HG03520 (cell line): ENCODE measurements around the gene KCTD18.
A peak's percentile ranks its signal among the peaks of the same experiment; 100 is the strongest.

Experiments used
- ATAC-seq: cut with Tn5 transposase; IDR thresholded peaks from one replicate; pipeline ENCODE4 v1.9.1; 2021; ENCODE audit warnings: mild to moderate bottlenecking, moderate library complexity; ENCODE audit not compliant: unreplicated experiment

KCTD18 gene

GRCh38 chr2:200455958-200456421, 53.9 kb downstream of the KCTD18 start:
- ATAC-seq: peak; percentile 30

DNA sequence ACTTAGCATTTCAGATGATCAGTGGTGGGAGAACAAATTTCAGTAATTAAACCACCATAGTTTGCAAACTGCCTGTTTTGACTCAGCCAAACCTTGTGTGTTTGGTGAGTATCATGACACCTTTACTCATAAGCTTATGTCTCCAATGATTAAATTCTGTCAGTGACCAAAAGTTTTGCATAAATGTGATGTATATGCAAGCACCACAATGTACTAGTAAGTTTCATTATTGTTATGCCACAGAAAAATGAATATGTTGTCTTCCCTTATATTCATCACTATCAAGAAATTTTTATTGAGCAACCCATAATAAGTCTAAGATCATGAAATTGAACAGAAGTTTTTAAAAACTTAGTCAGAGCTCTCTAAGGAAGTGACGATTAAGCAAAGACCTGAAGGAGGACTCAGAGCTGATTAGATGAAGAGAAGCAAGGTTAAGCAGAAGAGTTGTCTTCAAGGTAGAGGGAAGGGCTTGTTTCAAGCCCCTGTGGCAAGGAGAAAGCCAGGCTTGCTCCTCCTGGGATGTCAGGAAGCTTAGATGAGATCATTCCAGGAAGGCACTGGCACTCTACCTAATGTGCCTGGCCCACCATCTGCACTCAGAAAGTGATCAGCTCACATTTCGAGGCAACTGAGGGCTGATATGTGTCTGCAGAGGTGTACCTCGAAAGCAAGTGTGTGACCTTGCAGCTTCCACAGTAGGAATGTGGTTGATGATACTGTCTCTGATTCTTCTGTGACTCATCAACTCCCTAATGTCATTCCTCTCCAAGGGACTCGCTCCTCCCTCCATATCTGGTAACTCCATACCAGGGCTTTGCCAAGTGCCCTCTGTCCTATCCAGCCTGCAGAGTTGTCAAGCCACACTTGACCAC, 54.7 kb downstream of the KCTD18 start:
- peak; percentile 95 for ATAC-seq

DNA sequence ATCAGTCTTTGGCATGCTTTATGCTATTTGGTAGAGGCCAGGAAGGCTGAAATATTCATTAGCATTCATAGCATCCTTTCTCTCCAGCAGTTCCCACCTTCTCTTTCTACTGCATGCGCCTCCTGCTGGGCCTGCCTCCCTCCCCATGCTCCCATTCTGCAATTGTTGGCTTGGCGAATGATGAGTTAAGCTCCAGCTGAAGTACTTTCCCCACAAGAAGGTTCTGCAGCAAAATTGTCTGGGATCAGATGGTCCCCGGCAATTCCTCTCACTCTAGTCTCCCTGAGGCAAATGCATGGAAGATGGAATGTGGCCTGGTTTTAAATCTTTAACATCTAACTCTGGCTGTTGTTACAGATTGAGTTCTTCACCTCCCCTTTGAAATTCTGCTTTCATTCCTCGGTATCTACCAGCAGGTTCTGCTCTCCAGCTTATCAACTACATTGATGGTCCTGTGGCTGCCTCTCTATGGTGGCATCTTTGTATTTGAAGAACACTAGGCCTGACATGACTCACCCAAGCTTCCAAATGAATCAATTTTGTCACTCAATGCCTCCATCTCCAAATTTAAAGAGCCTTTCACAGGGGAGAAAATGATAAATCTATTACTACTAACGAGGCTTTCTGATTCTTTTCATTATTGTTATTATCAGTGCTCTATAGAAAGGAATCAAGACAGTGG, 55.9 kb downstream of the KCTD18 start:
- no peak for ATAC-seq

- no peak for ATAC-seq
Observed at GRCh38 chr2:200453142-200453852, 56.6 kb downstream of the KCTD18 start.

- no peak for ATAC-seq
Observed at GRCh38 chr2:200452377-200452776, 57.5 kb downstream of the KCTD18 start.

GRCh38 chr2:200451511-200451910, 58.4 kb downstream of the KCTD18 start:
- ATAC-seq: no peak

GRCh38 chr2:200450288-200450687, 59.6 kb downstream of the KCTD18 start:
- ATAC-seq: no peak

- no peak for ATAC-seq
Observed at GRCh38 chr2:200449149-200449548, 60.7 kb downstream of the KCTD18 start.

DNA sequence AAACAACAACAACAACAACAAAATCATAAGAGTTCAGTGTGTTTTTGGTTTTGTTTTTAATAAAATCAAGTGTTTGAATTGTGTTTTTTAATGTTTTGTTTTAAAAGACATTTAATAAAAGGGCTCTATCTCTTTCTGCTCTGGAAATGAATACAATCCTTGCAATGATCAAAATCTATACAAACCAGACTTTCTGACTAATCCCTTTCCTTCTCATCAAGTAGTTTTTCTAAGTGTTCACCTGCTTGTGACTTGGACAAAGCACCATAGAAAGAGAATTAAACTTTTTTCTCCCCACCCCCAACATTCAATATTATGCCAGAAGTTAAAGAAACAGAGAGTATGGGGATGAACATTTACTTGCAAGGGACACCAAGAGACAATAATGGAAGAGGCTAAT, 61.4 kb downstream of the KCTD18 start:
- no peak for ATAC-seq

- ATAC-seq: no peak
Observed at GRCh38 chr2:200447139-200447855, 62.6 kb downstream of the KCTD18 start.

DNA sequence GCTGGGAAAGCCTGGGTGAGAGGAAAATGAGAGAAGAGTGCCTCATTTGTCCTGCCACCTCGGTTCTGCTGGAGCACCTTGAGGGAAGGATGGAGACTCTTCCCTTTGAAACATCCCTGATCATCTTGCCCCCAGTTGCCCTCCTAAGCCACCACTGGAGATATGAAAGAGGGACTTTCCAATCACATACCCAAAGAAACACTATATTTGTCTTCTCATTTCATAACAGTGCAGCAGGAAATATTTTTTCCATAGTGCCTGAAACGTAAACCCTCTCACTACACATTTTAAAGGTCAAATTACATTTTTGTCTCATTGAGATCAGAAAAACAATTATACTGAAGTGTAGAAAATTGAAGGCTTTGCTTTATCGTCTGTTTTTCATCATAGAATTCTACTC, 63.3 kb downstream of the KCTD18 start:
- no peak for ATAC-seq

- no peak for ATAC-seq
Observed at GRCh38 chr2:200445284-200445683, 64.6 kb downstream of the KCTD18 start.

DNA sequence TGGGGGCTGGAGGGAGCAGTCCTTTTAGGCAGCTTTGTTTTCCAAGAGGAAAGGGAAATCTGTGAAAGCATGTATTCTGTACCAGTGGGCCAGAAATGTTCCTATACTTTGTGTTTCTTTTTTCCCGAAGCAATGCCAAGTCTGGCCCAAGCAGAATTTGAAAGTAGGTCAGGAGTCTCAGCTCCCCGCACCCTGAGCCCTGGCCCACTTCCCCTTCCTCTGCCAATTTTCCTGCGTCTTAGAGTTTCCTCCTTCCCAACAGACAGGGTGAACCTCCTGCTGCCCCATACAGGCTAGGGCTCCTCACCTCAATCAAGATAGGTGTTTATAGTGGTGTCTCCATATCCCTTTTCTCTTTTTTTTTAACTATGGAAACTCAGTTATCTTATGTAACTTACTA, 65.3 kb downstream of the KCTD18 start:
- ATAC-seq: no peak

- no peak for ATAC-seq
Observed at GRCh38 chr2:200443916-200444315, 66.0 kb downstream of the KCTD18 start.

GRCh38 chr2:200443376-200443775, 66.5 kb downstream of the KCTD18 start:
- no peak for ATAC-seq

- ATAC-seq: no peak
Observed at GRCh38 chr2:200442471-200442870, 67.4 kb downstream of the KCTD18 start.

DNA sequence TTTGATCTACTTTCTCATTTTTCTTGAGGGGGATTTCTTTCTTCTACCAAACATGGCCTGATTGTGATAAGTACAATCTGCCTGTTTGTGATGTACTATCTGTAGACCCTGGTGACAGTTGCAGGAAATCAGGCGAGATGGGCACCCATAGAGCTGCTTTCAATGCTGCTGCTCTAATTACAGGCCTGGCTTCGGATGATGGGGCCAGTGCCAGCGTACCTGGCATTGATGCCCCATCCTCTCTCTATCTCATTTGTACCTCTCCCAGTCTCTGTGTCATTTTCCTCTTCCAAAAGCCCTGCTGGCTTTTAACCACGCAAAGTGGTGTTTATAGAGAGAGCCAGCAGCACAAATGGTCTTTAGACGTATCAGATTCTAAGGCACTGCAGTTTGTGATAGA, 69.9 kb downstream of the KCTD18 start:
- no peak for ATAC-seq
